ENCODE results near the gene DENND1B. TPM values are rescaled to one million over a fixed set of nuclear protein-coding genes. Genes with fewer than 3 reads are reported as not detected.
A peak's percentile ranks its signal among the peaks of the same experiment; 100 is the strongest.
"Not testable (repeated sequence)": the region's sequence is repeated elsewhere in the genome, so short reads cannot be mapped to it uniquely, and the experiment has no call there.

The DENND1B gene
- total RNA-seq, 2 donors from 2014 or later, result 12.2 to 17.1 TPM

- not testable (repeated sequence) for H3K4me1 Mint-ChIP-seq; H3K4me3 Mint-ChIP-seq; ATAC-seq (replicated peaks); H3K9me3 Mint-ChIP-seq; H3K27ac Mint-ChIP-seq; H3K27me3 Mint-ChIP-seq
- peaks cover 80% of the 10 kb centered on the region for H3K36me3 Mint-ChIP-seq (ENCODE audit: low read depth)
Observed at GRCh38 chr1:197575531-197575930, 199.7 kb downstream of the DENND1B start.

GRCh38 chr1:197572169-197572568, 203.1 kb downstream of the DENND1B start:
- H3K4me3 Mint-ChIP-seq, result no peak overlapping the region
- ATAC-seq (replicated peaks), result no peak
- peaks cover 11% of the 10 kb centered on the region for H3K9me3 Mint-ChIP-seq
- H3K36me3 Mint-ChIP-seq (ENCODE audit: low read depth), result peaks cover 90% of the 10 kb centered on the region
- H3K27me3 Mint-ChIP-seq, result no peaks in the 10 kb centered on the region
- H3K27ac Mint-ChIP-seq, result no peak overlapping the region
- H3K4me1 Mint-ChIP-seq, result peaks cover 4% of the 10 kb centered on the region

- Mint-ChIP-seq H3K27ac (no peak overlapping the region), H3K4me1 (peaks cover 4% of the 10 kb centered on the region), H3K4me3 (no peak overlapping the region), H3K27me3 (no peaks in the 10 kb centered on the region), H3K36me3 (ENCODE audit: low read depth) (peaks cover 65% of the 10 kb centered on the region), H3K9me3 (peaks cover 18% of the 10 kb centered on the region)
- no peak for ATAC-seq (replicated peaks)
Observed at GRCh38 chr1:197567442-197567841, 207.8 kb downstream of the DENND1B start.

GRCh38 chr1:197561041-197561440, 214.2 kb downstream of the DENND1B start:
- H3K4me1 Mint-ChIP-seq, result no peaks in the 10 kb centered on the region
- no peaks in the 10 kb centered on the region for H3K27me3 Mint-ChIP-seq
- peaks cover 11% of the 10 kb centered on the region for H3K36me3 Mint-ChIP-seq (ENCODE audit: low read depth)
- H3K27ac Mint-ChIP-seq, result no peak overlapping the region
- no peaks in the 10 kb centered on the region for H3K9me3 Mint-ChIP-seq
- no peak overlapping the region for H3K4me3 Mint-ChIP-seq
- no peak for ATAC-seq (replicated peaks)

- peaks cover 11% of the 10 kb centered on the region for H3K36me3 Mint-ChIP-seq (ENCODE audit: low read depth)
- no peaks in the 10 kb centered on the region for H3K4me1 Mint-ChIP-seq
- ATAC-seq (replicated peaks), result no peak
- H3K27ac Mint-ChIP-seq, result no peak overlapping the region
- H3K9me3 Mint-ChIP-seq, result no peaks in the 10 kb centered on the region
- H3K4me3 Mint-ChIP-seq, result no peak overlapping the region
- H3K27me3 Mint-ChIP-seq, result no peaks in the 10 kb centered on the region
Observed at GRCh38 chr1:197559655-197560054, 215.6 kb downstream of the DENND1B start.

- no peaks in the 10 kb centered on the region for H3K9me3 Mint-ChIP-seq
- no peak overlapping the region for H3K27ac Mint-ChIP-seq
- no peaks in the 10 kb centered on the region for H3K27me3 Mint-ChIP-seq
- H3K4me3 Mint-ChIP-seq, result no peak overlapping the region
- H3K36me3 Mint-ChIP-seq (ENCODE audit: low read depth), result peaks cover 11% of the 10 kb centered on the region
- H3K4me1 Mint-ChIP-seq, result no peaks in the 10 kb centered on the region
- no peak for ATAC-seq (replicated peaks)
Observed at GRCh38 chr1:197559244-197559643, 216.0 kb downstream of the DENND1B start.

GRCh38 chr1:197557302-197557701, 218.0 kb downstream of the DENND1B start:
- Mint-ChIP-seq H3K36me3 (ENCODE audit: low read depth) (no peaks in the 10 kb centered on the region), H3K9me3 (no peaks in the 10 kb centered on the region), H3K4me1 (no peaks in the 10 kb centered on the region), H3K27me3 (no peaks in the 10 kb centered on the region), H3K27ac (no peak overlapping the region), H3K4me3 (no peak overlapping the region)
- ATAC-seq (replicated peaks), result no peak

- no peak for ATAC-seq (replicated peaks)
- H3K4me3 Mint-ChIP-seq, result no peak overlapping the region
- no peaks in the 10 kb centered on the region for H3K4me1 Mint-ChIP-seq
- H3K36me3 Mint-ChIP-seq (ENCODE audit: low read depth), result no peaks in the 10 kb centered on the region
- no peaks in the 10 kb centered on the region for H3K27me3 Mint-ChIP-seq
- H3K9me3 Mint-ChIP-seq, result no peaks in the 10 kb centered on the region
- no peak overlapping the region for H3K27ac Mint-ChIP-seq
Observed at GRCh38 chr1:197553281-197553680, 222.0 kb downstream of the DENND1B start.

GRCh38 chr1:197546989-197547388, 228.3 kb downstream of the DENND1B start:
- Mint-ChIP-seq H3K36me3 (ENCODE audit: low read depth) (peaks cover 15% of the 10 kb centered on the region), H3K27ac (no peak overlapping the region), H3K4me3 (no peak overlapping the region), H3K4me1 (no peaks in the 10 kb centered on the region), H3K9me3 (no peaks in the 10 kb centered on the region), H3K27me3 (no peaks in the 10 kb centered on the region)
- ATAC-seq (replicated peaks), result no peak

- H3K4me3 Mint-ChIP-seq, result no peak overlapping the region
- H3K9me3 Mint-ChIP-seq, result no peaks in the 10 kb centered on the region
- no peaks in the 10 kb centered on the region for H3K4me1 Mint-ChIP-seq
- peaks cover 15% of the 10 kb centered on the region for H3K36me3 Mint-ChIP-seq (ENCODE audit: low read depth)
- no peaks in the 10 kb centered on the region for H3K27me3 Mint-ChIP-seq
- ATAC-seq (replicated peaks), result no peak
- H3K27ac Mint-ChIP-seq, result no peak overlapping the region
Observed at GRCh38 chr1:197544553-197544952, 230.7 kb downstream of the DENND1B start.

GRCh38 chr1:197544130-197544529, 231.2 kb downstream of the DENND1B start:
- no peak overlapping the region for H3K27ac Mint-ChIP-seq
- no peak for ATAC-seq (replicated peaks)
- H3K36me3 Mint-ChIP-seq (ENCODE audit: low read depth), result peaks cover 15% of the 10 kb centered on the region
- H3K4me3 Mint-ChIP-seq, result no peak overlapping the region
- H3K9me3 Mint-ChIP-seq, result no peaks in the 10 kb centered on the region
- H3K4me1 Mint-ChIP-seq, result no peaks in the 10 kb centered on the region
- H3K27me3 Mint-ChIP-seq, result no peaks in the 10 kb centered on the region

GRCh38 chr1:197541411-197541810, 233.9 kb downstream of the DENND1B start:
- H3K27ac Mint-ChIP-seq, result no peak overlapping the region
- no peak for ATAC-seq (replicated peaks)
- no peaks in the 10 kb centered on the region for H3K9me3 Mint-ChIP-seq
- H3K4me3 Mint-ChIP-seq, result no peak overlapping the region
- no peaks in the 10 kb centered on the region for H3K27me3 Mint-ChIP-seq
- H3K36me3 Mint-ChIP-seq (ENCODE audit: low read depth), result peaks cover 15% of the 10 kb centered on the region
- H3K4me1 Mint-ChIP-seq, result no peaks in the 10 kb centered on the region

- ATAC-seq (replicated peaks), result no peak
- Mint-ChIP-seq H3K27ac (no peak overlapping the region), H3K36me3 (ENCODE audit: low read depth) (no peaks in the 10 kb centered on the region), H3K4me1 (no peaks in the 10 kb centered on the region), H3K4me3 (no peak overlapping the region), H3K9me3 (no peaks in the 10 kb centered on the region), H3K27me3 (no peaks in the 10 kb centered on the region)
Observed at GRCh38 chr1:197526736-197527371, 248.4 kb downstream of the DENND1B start.

GRCh38 chr1:197521118-197521739, 254.1 kb downstream of the DENND1B start:
- Mint-ChIP-seq H3K27me3 (no peaks in the 10 kb centered on the region), H3K4me1 (no peaks in the 10 kb centered on the region), H3K9me3 (no peaks in the 10 kb centered on the region), H3K27ac (no peak overlapping the region), H3K36me3 (ENCODE audit: low read depth) (no peaks in the 10 kb centered on the region), H3K4me3 (no peak overlapping the region)
- peak; percentile 42 for ATAC-seq (replicated peaks)

- Mint-ChIP-seq H3K27me3 (no peaks in the 10 kb centered on the region), H3K4me1 (no peaks in the 10 kb centered on the region), H3K4me3 (no peak overlapping the region), H3K9me3 (no peaks in the 10 kb centered on the region), H3K27ac (no peak overlapping the region), H3K36me3 (ENCODE audit: low read depth) (no peaks in the 10 kb centered on the region)
- no peak for ATAC-seq (replicated peaks)
Observed at GRCh38 chr1:197519741-197520334, 255.4 kb downstream of the DENND1B start.
